ENCODE measurements around the gene FXR2. TPM values are rescaled to one million over a fixed set of nuclear protein-coding genes. Genes with fewer than 3 reads are reported as not detected.

FXR2 gene
- total RNA-seq, 1 donor from 2014 or later: 35.4 TPM

GRCh38 chr17:7552621-7553051, 62.1 kb downstream of the FXR2 start:
- no peak for DNase-seq (ENCODE audit: extremely low read depth, low read depth, low spot score)

GRCh38 chr17:7551396-7551795, 63.3 kb downstream of the FXR2 start:
- no peak for DNase-seq (ENCODE audit: extremely low read depth, low read depth, low spot score)

- DNase-seq (ENCODE audit: extremely low read depth, low read depth, low spot score): no peak
Measured at GRCh38 chr17:7550344-7550743, 64.4 kb downstream of the FXR2 start.

- DNase-seq (ENCODE audit: extremely low read depth, low read depth, low spot score): no peak
Measured at GRCh38 chr17:7549401-7550055, 65.2 kb downstream of the FXR2 start.

- no peak for DNase-seq (ENCODE audit: extremely low read depth, low read depth, low spot score)
Measured at GRCh38 chr17:7548585-7549400, 65.9 kb downstream of the FXR2 start, which contains the start of gene TNFSF12. Gene TNFSF12 (plus strand): TSS chr17:7549058. CDS start chr17:7549154, 96 bp downstream.

DNA sequence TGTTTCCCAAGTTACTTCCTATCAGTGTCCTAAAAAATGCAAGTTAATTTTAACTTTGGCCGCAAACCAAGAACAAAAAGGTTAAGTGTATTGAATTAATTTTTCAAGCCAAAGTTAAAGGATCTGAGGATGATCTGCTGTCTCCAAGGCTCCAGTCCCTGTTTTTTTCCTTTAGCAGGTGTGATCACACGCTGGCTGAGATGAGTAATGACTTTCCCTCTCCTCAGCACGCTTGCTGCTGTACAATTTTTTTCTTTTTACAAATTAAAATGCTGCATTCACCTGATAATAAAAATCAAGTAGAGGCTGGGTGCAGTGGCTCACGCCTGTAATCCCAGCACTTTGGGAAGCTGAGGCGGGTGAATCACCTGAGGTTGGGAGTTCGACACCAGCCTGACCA, 69.8 kb downstream of the FXR2 start:
- no peak for DNase-seq (ENCODE audit: extremely low read depth, low read depth, low spot score)

Other genes with a start within 250 kb of the FXR2 start
- 0.19 and 0.23 TPM in 2 replicates for gene TNK1, start 233.8 kb downstream of the FXR2 start, total RNA-seq
- gene PLSCR3, start 220.4 kb downstream of the FXR2 start, total RNA-seq: 74.1 and 82.8 TPM in 2 replicates
- 56.7 and 73.7 TPM in 2 replicates for gene TMEM256, start 210.8 kb downstream of the FXR2 start, total RNA-seq
- 15.7 and 21.7 TPM in 2 replicates for gene NLGN2, start 207.1 kb downstream of the FXR2 start, total RNA-seq
- gene SPEM1, start 194.6 kb downstream of the FXR2 start, total RNA-seq: not detected in 2 replicates
- gene SPEM2, start 189.3 kb downstream of the FXR2 start, total RNA-seq: not detected in 2 replicates
- gene SPEM3, start 186.0 kb downstream of the FXR2 start, total RNA-seq: not detected in 2 replicates
- 11.6 and 15.4 TPM in 2 replicates for gene TMEM102, start 179.5 kb downstream of the FXR2 start, total RNA-seq
- gene FGF11, start 175.4 kb downstream of the FXR2 start, total RNA-seq: 0.44 and 0.88 TPM in 2 replicates
- 5.7 and 9.6 TPM in 2 replicates for gene CHRNB1, start 169.8 kb downstream of the FXR2 start, total RNA-seq
- 41.8 and 43.9 TPM in 2 replicates for gene ZBTB4, start 135.3 kb downstream of the FXR2 start, total RNA-seq
- gene SLC35G6, start 133.5 kb downstream of the FXR2 start, total RNA-seq: not detected in 2 replicates
- gene POLR2A, start 130.5 kb downstream of the FXR2 start, total RNA-seq: 81.5 and 124 TPM in 2 replicates
- 30.3 and 38.2 TPM in 2 replicates for gene TNFSF12, start 65.8 kb downstream of the FXR2 start, total RNA-seq
- 1.5 and 6.7 TPM in 2 replicates for gene TNFSF13, start 56.1 kb downstream of the FXR2 start, total RNA-seq
- 60.7 and 79.5 TPM in 2 replicates for gene SENP3, start 53.0 kb downstream of the FXR2 start, total RNA-seq
- gene CD68, start 35.3 kb downstream of the FXR2 start, total RNA-seq: 4.1 and 8.8 TPM in 2 replicates
- gene MPDU1, start 31.0 kb downstream of the FXR2 start, total RNA-seq: 117 and 164 TPM in 2 replicates
- not detected in 2 replicates for gene SOX15, start 24.8 kb downstream of the FXR2 start, total RNA-seq
- gene SAT2, start 12.9 kb upstream of the FXR2 start, total RNA-seq: 42.6 and 47.6 TPM in 2 replicates
- gene SHBG, start 15.2 kb upstream of the FXR2 start, total RNA-seq: 0.58 TPM in 1 of 2 replicates, not detected in the other
- gene ATP1B2, start 36.0 kb upstream of the FXR2 start, total RNA-seq: not detected in 2 replicates
- gene TP53, start 72.6 kb upstream of the FXR2 start, total RNA-seq: 87.9 and 94.8 TPM in 2 replicates
- 5.5 and 9.3 TPM in 2 replicates for gene WRAP53, start 73.6 kb upstream of the FXR2 start, total RNA-seq
- 0.87 and 2.1 TPM in 2 replicates for gene EFNB3, start 90.3 kb upstream of the FXR2 start, total RNA-seq
- not detected in 2 replicates for gene DNAH2, start 102.8 kb upstream of the FXR2 start, total RNA-seq
- 4.9 and 16.3 TPM in 2 replicates for gene KDM6B, start 219.3 kb upstream of the FXR2 start, total RNA-seq
- gene TMEM88, start 240.2 kb upstream of the FXR2 start, total RNA-seq: 24.8 and 46.8 TPM in 2 replicates
- gene NAA38, start 242.7 kb upstream of the FXR2 start, total RNA-seq: 96.0 and 138 TPM in 2 replicates
- 2.7 and 5.8 TPM in 2 replicates for gene CYB5D1, start 243.1 kb upstream of the FXR2 start, total RNA-seq